HCT116 (cell line): ENCODE measurements around the gene S100A1. TPM values are rescaled to one million over a fixed set of nuclear protein-coding genes. Genes with fewer than 3 reads are reported as not detected.

Experiments used
- ATAC-seq: fragments of 200-7000 bp; cut with Tn5 transposase; 2 replicates; pipeline ENCODE4 v1.9.1; 2020; ENCODE audit warnings: mild to moderate bottlenecking, moderate library complexity
- BruUV-seq: library from RNA; stranded (reverse); fragments of 400-500 nt; replicated peaks from 2 replicates; lab custom pipeline; 2021; lab: Mats Ljungman, UMichigan
- CTCF ChIA-PET: fragments of 300-600 bp; sonication (Branson Sonifier 250); formaldehyde crosslinking; loops from one replicate; lab custom pipeline; 2021; ENCODE audit warnings: antibody characterized with exemption; lab: Charles Lee
- POLR2A ChIA-PET: fragments of 300-600, 350-600 bp; sonication (Branson Sonifier 250); formaldehyde crosslinking; loops from one replicate; lab custom pipeline; 2021; ENCODE audit warnings: antibody characterized with exemption; lab: Charles Lee
- RAD21 ChIA-PET, 2 experiments: fragments of 300-600 bp; sonication (Branson Sonifier 250); formaldehyde crosslinking; loops; one replicate each; lab custom pipeline; 2023; ENCODE audit warnings: low total read pairs in 2 of 2; ENCODE audit not compliant: uncharacterized antibody in 2 of 2, unreplicated experiment in 2 of 2, low non-redundant PET in 1 of 2; lab: Charles Lee
- DNase-seq: peaks from one replicate; pipeline ENCODE4 v3.0.0-alpha.2; 2010; ENCODE audit warnings: low read depth, low spot score
- H2AFZ ChIP-seq: fragments of 200-600 bp; shearing (Covaris generic), sonication (generic); 2 replicates; pipeline ENCODE4 v1.6.1; 2017; ENCODE audit warnings: low read depth, mixed run types, mixed read lengths, antibody characterized with exemption, low read length; ENCODE audit not compliant: poor library complexity, severe bottlenecking
- H3K27ac ChIP-seq: 2 replicates; pipeline ENCODE4 v1.5.1; 2012; ENCODE audit warnings: low read depth, low read length
- H3K27me3 ChIP-seq: fragments of 200-600 bp; sonication (generic); 2 replicates; pipeline ENCODE4 v1.6.1; 2016; ENCODE audit warnings: mixed run types, low read length, mixed read lengths; ENCODE audit not compliant: insufficient read depth
- H3K36me3 ChIP-seq, 2 experiments: fragments of 200-500 bp in 1 of 2; fragments of 200-600 bp in 1 of 2; sonication (Bioruptor generic) in 1 of 2; sonication (generic) in 1 of 2; 2 replicates each; pipeline versions ENCODE4 v1.5.1 to v1.6.1; 2014 to 2016; ENCODE audit warnings: low read length in 2 of 2, inconsistent platforms in 1 of 2, mixed read lengths in 1 of 2, mixed run types in 1 of 2; ENCODE audit not compliant: insufficient read depth in 2 of 2, control insufficient read depth in 1 of 2
- H3K4me1 ChIP-seq, 2 experiments: fragments of 200-600 bp in 1 of 2; sonication (generic) in 1 of 2; 2 replicates each; pipeline versions ENCODE4 v1.5.1 to v1.6.1; 2012 to 2017; ENCODE audit warnings: low read length in 2 of 2, inconsistent platforms in 1 of 2, mild to moderate bottlenecking in 1 of 2, mixed read lengths in 1 of 2, mixed run types in 1 of 2, moderate library complexity in 1 of 2; ENCODE audit not compliant: insufficient read depth in 2 of 2, control insufficient read depth in 1 of 2
- H3K4me2 ChIP-seq: fragments of 200-600 bp; sonication (generic); 2 replicates; pipeline ENCODE4 v1.6.1; 2017; ENCODE audit warnings: mixed run types, low read length, mixed read lengths
- H3K4me3 ChIP-seq, 2 experiments: fragments of 200-600 bp in 1 of 2; sonication (generic) in 1 of 2; replicated peaks in 1 of 2; 2 replicates each; pipeline ENCODE4 v1.5.1; 2011 to 2016; ENCODE audit warnings: low read length in 2 of 2, control low read depth in 1 of 2, low read depth in 1 of 2, mild to moderate bottlenecking in 1 of 2, mixed read lengths in 1 of 2, mixed run types in 1 of 2
- H3K79me2 ChIP-seq: fragments of 200-600 bp; sonication (generic); 2 replicates; pipeline ENCODE4 v1.6.1; 2017; ENCODE audit warnings: mild to moderate bottlenecking, mixed run types, low read length, moderate library complexity, mixed read lengths; ENCODE audit not compliant: insufficient read depth
- H3K9ac ChIP-seq: fragments of 200-600 bp; sonication (generic); 2 replicates; pipeline ENCODE4 v1.6.1; 2016; ENCODE audit warnings: low read length, mixed read lengths
- H3K9me2 ChIP-seq: fragments of 200-600 bp; sonication (generic), shearing (Covaris generic); 2 replicates; pipeline ENCODE4 v1.6.1; 2017; ENCODE audit warnings: mixed run types, mild to moderate bottlenecking, moderate library complexity; ENCODE audit not compliant: insufficient read depth
- H3K9me3 ChIP-seq, 2 experiments: fragments of 200-500 bp in 1 of 2; fragments of 200-600 bp in 1 of 2; sonication (Bioruptor generic) in 1 of 2; sonication (generic) in 1 of 2; 2 replicates each; pipeline ENCODE4 v1.6.1; 2014 to 2017; ENCODE audit warnings: low read length in 2 of 2, mixed read lengths in 2 of 2, inconsistent platforms in 1 of 2, low read depth in 1 of 2, mild to moderate bottlenecking in 1 of 2, mixed run types in 1 of 2, moderate library complexity in 1 of 2; ENCODE audit not compliant: control insufficient read depth in 1 of 2, insufficient read depth in 1 of 2
- H4K20me1 ChIP-seq: fragments of 200-600 bp; sonication (generic), shearing (Covaris generic); 2 replicates; pipeline ENCODE4 v1.6.1; 2017; ENCODE audit warnings: mixed run types, mild to moderate bottlenecking, moderate library complexity; ENCODE audit not compliant: insufficient read depth
- ELF1 ChIP-seq: IDR thresholded peaks from 2 replicates; pipeline ENCODE4 v1.6.1; 2012; ENCODE audit warnings: low read depth, borderline replicate concordance
- RAD21 ChIP-seq: IDR thresholded peaks from 2 replicates; pipeline ENCODE4 v1.6.1; 2012; ENCODE audit warnings: low read depth, mild to moderate bottlenecking
- intact Hi-C: fragments of 100-400 bp; cut with micrococcal nuclease; formaldehyde crosslinking; loops from 2 replicates; pipeline ENCODE4 v1.10.0; 2022
- total RNA-seq: library from RNA; stranded (reverse); gene quantifications from one replicate; pipeline ENCODE4 v1.2.1, GENCODE V29; 2021; ENCODE audit not compliant: unreplicated experiment
- TF ChIP-seq, protein P1 (sequence below): IDR thresholded peaks from 2 replicates; pipeline ENCODE4 v1.6.1; 2011; ENCODE audit warnings: mild to moderate bottlenecking, low read length, moderate library complexity; ENCODE audit not compliant: insufficient replicate concordance; ENCODE audit errors: extremely low read depth
- TF ChIP-seq, protein P2 (sequence below): IDR thresholded peaks from 2 replicates; pipeline ENCODE4 v1.6.1; 2012; ENCODE audit warnings: low read depth

S100A1 gene
- total RNA-seq, 1 experiment from 2014 or later: 0.30 TPM

DNA sequence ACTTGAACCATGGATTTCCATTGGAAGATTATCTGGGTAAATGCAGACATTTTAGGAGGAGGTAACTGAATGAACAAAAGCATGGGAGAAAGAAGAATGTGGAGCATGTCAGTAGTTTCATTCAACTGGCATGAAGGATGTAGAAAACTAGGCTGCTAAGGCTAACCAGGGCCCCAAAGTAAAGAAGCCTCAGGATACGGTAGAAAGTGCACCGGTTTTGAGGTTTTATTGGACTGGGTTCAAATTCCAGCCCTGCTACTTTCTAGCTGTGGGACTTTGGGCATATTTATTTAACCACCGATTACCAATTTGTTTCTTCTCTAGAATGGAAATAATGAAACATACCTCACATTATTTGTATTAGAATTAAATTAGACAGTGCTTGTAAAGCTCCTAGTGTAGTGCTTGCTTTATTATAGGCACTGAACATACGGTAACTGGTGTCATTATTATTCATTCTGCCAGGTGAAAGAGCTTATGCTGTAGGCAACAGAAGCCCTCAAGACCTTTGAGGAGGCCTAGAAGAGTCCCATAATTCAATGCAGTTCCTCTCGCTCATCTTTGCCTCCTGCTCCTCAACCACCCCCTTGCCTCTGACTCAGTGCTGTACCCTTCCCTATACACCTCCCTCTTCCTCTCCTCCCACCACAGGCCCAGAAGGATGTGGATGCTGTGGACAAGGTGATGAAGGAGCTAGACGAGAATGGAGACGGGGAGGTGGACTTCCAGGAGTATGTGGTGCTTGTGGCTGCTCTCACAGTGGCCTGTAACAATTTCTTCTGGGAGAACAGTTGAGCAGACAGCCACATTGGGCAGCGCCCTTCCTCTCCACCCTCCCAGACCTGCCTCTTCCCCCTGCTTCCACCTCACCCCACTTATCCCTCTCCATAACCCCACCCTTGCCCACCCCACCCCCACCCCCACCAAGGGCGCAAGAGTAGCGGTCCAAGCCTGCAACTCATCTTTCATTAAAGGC, 3.1 kb downstream of the S100A1 start:
- H2AFZ ChIP-seq: no peak overlapping the region
- H3K9me3 ChIP-seq: no peaks in the 10 kb centered on the region
- no peak overlapping the region for H3K27ac ChIP-seq
- peaks cover 22 to 44% of the 10 kb centered on the region in 2 experiments for H3K4me1 ChIP-seq
- ATAC-seq (no peak), DNase-seq (no peak)
- intact Hi-C loops: no loop called here
- no peak overlapping the region for H3K4me2 ChIP-seq
- CTCF ChIA-PET: no interaction called here
- BruUV-seq: no TSS peak
- no peak overlapping the region for H3K9ac ChIP-seq
- RAD21 ChIA-PET: no interaction called here
- POLR2A ChIA-PET: interaction anchor here (10.5 kb wide), 1 partner anchor 16 kb away, joined by 172 read pairs; the partner anchor contains the start of genes S100A14 and S100A16
- no peaks in the 10 kb centered on the region for H3K27me3 ChIP-seq
- no peaks in the 10 kb centered on the region for H3K9me2 ChIP-seq
- TF ChIP-seq ELF1 (no peak), RAD21 (no peak)
- TF ChIP-seq, protein P1, sequence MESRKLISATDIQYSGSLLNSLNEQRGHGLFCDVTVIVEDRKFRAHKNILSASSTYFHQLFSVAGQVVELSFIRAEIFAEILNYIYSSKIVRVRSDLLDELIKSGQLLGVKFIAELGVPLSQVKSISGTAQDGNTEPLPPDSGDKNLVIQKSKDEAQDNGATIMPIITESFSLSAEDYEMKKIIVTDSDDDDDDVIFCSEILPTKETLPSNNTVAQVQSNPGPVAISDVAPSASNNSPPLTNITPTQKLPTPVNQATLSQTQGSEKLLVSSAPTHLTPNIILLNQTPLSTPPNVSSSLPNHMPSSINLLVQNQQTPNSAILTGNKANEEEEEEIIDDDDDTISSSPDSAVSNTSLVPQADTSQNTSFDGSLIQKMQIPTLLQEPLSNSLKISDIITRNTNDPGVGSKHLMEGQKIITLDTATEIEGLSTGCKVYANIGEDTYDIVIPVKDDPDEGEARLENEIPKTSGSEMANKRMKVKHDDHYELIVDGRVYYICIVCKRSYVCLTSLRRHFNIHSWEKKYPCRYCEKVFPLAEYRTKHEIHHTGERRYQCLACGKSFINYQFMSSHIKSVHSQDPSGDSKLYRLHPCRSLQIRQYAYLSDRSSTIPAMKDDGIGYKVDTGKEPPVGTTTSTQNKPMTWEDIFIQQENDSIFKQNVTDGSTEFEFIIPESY: no peak
- TF ChIP-seq, protein P2, sequence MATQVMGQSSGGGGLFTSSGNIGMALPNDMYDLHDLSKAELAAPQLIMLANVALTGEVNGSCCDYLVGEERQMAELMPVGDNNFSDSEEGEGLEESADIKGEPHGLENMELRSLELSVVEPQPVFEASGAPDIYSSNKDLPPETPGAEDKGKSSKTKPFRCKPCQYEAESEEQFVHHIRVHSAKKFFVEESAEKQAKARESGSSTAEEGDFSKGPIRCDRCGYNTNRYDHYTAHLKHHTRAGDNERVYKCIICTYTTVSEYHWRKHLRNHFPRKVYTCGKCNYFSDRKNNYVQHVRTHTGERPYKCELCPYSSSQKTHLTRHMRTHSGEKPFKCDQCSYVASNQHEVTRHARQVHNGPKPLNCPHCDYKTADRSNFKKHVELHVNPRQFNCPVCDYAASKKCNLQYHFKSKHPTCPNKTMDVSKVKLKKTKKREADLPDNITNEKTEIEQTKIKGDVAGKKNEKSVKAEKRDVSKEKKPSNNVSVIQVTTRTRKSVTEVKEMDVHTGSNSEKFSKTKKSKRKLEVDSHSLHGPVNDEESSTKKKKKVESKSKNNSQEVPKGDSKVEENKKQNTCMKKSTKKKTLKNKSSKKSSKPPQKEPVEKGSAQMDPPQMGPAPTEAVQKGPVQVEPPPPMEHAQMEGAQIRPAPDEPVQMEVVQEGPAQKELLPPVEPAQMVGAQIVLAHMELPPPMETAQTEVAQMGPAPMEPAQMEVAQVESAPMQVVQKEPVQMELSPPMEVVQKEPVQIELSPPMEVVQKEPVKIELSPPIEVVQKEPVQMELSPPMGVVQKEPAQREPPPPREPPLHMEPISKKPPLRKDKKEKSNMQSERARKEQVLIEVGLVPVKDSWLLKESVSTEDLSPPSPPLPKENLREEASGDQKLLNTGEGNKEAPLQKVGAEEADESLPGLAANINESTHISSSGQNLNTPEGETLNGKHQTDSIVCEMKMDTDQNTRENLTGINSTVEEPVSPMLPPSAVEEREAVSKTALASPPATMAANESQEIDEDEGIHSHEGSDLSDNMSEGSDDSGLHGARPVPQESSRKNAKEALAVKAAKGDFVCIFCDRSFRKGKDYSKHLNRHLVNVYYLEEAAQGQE: no peak
- peaks cover 4% of the 10 kb centered on the region; the same call in 1 of the 2 replicates for H4K20me1 ChIP-seq
- H3K36me3 ChIP-seq: peaks cover 4 to 7% of the 10 kb centered on the region in 2 experiments; a peak in 3 of 4 replicates
- peaks cover 30% of the 10 kb centered on the region for H3K79me2 ChIP-seq
- no peak overlapping the region for H3K4me3 ChIP-seq
